Fibroblast of skin of left quadriceps (primary cell): Measurements from ENCODE around the gene SNTB2.

ENCODE experiments used
- DNase-seq, 2 experiments: peaks; one replicate each; pipeline ENCODE4 v3.0.0-alpha.2; 2013; ENCODE audit warnings: low read depth in 2 of 2

SNTB2 gene

DNA sequence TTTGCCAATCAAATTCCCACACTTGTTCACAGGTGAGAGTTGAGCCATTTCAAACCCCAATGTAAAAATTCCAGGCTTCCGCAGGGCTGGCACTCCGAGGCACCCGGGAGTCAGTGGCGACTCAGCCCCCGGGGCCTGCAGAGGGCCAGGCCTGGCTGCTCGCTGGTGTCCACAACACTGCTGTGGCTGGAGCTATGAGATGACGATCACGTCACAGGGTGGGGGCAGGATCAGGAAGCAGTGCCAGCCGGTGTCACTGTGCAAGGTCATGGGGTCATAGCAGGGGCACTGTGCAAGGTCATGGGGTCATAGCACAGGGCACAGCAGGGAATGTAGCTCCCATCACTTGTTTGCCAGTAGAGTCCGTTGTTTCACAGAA is 131.9 kb downstream of the SNTB2 start:
- DNase-seq, result no peak

DNA sequence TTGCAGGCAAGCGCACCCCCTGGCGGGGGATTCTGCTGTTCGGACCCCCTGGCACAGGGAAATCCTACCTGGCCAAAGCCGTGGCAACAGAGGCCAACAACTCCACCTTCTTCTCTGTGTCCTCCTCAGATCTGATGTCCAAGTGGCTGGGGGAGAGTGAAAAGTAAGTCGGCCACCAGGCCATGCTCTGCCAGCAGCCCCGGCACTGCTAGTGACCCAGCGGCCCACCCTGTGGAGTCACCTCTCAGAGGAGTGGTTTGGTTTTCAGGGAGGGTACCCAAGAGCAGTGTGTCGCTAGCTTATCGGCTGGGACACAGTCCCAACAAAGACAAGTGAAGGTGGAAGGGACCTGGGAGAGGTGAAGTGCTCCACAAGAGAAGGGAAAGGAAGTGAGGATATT is 132.4 kb downstream of the SNTB2 start:
- no peak for DNase-seq

DNA sequence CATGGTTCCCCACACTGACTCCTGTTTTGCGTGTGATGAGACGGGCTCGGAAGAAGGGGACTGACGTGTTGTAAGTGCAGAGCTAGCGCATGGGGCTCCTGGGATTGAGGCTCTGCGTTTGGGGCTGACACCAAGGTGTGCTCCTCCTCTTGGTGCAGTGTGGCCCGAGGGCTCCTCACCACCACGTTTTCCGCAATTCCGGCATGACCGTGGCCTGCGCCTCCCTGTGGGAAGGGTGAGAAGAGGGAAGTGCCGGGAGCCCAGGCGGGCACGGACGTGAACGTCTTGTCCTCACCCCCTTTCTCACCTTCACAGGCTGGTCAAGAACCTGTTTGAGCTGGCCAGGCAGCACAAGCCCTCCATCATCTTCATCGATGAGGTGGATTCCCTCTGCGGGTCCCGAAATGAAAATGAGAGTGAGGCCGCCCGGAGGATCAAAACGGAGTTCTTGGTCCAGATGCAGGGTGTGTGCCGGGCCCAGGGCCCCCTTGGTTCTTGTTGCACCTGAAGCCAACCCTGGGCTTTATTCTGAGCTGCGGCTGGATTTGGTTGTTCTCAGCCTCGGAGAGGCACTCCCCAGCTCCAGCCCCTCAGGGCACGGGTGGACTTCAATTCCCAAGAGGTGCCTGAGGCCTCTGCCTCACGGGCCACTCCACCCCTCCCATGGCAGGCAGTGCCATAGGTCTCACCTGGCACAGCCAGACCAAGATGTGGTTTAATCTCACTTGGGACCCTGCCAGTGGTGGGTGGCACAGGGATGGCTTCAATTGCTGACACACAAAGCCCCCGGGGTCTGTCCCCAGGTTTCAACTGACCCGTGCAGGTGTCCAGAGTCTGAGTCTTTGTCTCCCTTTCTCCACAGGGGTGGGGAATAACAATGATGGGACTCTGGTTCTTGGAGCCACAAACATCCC is 133.1 kb downstream of the SNTB2 start:
- DNase-seq, result no peak

DNA sequence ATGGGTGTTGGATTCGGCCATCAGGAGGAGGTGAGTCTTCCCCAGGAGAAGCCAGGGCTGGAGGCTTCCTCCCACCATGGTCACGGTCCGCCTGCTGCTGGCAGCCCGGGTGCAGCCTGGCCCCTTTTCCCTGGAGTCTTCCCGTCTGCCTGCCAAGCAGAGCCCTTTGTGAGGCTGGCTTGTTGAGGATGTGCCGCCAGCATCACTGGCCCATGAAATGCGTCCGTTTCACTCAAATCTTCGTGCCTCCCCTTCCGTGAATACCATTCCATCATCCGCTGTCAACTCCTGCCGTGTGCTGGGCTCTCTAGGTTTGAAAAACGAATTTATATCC is 133.7 kb downstream of the SNTB2 start:
- DNase-seq, result no peak

DNA sequence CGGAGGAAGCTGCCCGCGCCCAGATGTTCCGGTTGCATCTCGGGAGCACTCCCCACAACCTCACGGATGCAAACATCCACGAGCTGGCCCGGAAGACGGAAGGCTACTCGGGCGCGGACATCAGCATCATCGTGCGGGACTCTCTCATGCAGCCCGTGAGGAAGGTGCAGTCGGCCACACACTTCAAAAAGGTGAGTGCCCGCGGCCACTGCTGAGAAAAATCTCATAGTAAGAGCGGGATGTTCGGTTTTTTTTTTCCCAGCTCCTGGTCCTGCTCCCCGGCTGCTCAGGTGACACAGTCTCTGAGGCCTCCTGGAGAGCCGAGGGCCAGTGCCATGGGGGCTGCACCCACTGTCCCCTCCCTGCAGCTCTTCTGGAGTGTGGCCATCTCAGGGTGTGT is 134.1 kb downstream of the SNTB2 start:
- DNase-seq, result no peak

DNA sequence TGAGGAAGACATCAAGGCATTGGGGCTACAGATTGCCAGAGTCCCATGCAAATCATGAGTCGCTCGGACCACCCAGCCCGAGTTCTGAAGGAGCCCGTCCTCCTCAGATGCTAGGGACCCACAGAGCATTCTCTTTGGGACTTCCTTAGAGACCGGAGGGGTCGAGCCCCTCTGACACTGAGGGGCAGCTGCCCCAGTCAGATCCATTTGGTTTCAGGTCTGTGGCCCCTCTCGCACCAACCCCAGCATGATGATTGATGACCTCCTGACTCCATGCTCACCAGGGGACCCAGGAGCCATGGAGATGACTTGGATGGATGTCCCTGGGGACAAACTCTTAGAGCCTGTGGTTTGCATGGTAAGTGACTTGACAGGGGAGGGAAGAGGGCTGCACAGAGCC is 135.4 kb downstream of the SNTB2 start:
- DNase-seq, result no peak

DNA sequence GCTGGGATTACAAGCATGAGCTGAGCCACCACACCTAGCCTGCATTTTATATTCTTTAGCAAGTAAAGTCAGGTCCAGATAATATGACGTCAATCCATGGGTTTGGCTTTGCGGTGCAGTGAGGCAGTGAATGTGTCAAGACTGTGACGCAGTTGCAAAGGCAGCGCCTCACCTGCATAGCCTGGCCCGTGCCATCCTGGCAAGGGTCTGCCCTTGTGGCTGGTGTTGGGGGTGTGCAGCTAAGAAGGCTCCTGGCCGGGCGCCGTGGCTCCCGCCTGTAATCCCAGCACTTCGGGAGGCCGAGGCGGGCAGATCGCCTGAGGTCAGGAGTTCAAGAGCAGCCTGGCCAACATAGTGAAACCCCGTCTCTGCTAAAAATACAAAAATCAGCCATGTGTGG is 136.5 kb downstream of the SNTB2 start:
- no peak for DNase-seq

DNA sequence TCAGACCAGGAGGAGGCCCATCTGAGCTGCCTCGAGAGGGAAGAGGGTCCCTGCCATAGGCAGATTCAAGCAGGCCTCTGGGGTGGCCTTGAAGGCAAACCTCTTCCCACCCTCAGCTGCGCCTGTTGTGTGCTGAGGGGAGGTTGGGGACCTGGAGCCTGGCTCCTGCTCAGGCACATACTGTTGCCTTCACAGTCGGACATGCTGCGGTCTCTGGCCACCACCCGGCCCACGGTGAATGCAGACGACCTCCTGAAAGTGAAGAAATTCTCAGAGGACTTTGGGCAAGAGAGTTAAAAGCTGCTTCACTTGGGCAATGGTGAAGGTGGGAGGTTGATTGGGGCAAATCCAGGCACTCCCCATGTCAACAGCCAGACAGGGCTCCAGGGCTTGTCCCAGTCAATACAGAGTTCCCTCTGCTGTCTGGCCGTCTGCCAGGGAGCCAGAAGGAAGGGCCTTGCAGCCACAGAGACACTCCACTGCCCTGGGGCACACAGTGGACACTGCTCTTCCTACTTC is 137.1 kb downstream of the SNTB2 start:
- no peak for DNase-seq

DNA sequence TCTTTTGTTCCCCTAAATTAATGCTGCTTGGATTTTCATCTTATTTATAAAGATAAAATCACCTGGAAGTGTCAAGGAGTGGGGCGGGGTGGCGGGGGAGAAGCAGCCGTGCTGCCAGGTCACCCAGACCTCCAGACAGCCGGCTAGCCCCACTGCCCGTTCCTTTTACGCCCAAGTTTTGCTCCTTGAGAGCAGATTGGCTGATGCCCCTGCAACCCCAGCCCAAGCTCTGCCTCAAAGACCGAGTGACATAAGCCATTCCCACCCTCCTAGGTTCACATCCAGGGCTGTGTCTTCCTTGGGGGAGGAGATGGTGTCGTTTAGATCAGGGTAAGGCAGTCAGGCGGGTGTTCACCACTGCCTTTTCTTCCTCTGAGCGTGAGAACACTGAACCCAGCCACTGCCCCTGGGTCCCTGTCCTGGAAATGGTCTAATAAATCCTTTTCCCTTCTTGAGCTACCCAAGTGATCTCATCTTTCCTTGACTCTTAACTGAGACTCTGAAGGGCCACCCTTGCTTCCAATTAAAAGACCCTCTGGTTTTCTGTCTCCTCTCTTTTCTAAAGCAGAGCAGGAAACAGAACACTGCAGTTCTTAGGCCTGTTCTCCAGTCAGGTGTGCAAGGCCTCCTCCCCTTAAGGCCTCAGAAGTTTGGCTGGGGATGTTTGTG is 137.8 kb downstream of the SNTB2 start:
- DNase-seq, result no peak

DNA sequence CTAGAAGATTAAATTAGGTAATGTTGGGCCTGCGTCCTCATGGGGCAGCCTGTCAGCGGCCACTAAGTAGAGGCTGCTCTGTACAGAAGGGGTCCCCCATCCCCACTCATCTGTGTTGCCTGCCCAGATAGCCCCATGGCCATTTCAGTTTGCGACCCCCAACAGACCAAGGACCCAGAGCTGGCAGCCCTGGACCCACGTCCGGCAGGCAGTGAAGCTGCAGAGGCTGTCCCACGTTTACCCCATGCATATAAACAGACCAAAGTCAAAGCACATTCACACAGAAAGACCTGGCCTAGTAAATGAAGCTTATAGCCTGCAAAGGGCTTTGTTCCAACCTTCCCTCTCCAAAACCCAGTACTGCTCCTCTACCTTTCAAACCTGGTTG is 138.8 kb downstream of the SNTB2 start:
- DNase-seq, result no peak

DNA sequence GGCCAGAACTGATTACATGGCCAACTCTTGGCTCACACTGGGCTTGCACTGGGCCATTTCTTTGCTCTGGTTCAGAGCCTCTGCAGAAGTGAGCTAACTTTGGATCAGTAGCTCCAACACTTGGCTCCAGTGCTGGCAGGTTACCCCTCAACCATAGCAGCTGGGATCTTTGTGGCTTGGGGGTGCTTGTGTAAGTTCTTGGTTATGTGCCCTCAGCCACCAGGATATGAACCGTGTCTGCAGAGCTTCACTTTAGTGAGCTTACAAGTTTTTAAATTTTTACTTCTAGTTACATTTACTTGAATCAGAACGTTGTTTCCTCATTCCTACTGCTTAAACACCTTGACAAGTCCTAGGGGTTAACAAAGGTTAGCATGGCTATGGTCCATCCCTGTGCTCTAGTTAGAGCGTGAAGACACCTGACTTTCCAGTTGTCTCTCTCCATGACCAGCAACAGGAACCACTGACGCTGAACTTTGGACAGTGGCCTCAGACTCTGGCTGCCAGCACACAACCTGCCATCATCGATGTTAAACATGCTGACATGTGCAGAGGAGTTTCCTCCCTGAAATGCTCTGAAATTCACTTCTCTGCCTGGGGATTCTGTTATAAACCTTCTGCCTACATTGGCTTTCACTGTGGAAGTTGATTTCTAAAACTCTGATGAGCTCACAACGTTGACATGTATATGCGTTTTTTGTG is 139.4 kb downstream of the SNTB2 start:
- no peak for DNase-seq

DNA sequence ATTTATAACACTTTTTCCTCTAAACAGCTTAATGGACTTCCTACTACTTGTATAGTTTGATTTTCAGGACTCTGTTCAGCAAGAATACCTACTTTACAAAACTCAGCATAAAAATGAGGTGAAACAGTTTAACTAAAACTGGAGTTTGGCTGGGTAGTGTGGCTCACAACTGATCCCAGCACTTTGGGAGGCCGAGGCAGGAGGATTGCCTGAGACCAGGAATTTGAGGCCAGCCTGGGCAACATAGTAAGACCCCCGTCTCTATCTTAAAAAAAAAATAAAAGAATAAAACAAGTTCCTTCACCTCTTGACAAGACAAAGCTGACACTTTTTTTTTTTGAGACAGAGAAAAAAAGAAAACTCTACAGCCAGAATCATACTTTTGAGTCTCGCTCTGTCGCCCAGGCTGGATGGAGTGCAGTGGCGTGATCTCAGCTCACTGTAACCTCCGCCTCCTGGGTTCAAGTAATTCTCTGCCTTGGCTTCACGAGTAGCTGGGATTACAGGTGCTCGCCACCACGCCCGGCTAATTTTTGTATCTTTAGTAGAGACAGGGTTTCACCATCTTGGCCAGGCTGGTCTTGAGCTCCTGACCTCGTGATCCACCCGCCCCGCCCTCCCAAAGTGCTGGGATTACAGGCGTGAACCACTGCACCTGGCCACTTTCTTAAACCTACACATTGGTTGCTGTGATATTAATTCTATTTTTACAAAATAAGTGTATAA is 140.8 kb downstream of the SNTB2 start:
- no peak for DNase-seq

DNA sequence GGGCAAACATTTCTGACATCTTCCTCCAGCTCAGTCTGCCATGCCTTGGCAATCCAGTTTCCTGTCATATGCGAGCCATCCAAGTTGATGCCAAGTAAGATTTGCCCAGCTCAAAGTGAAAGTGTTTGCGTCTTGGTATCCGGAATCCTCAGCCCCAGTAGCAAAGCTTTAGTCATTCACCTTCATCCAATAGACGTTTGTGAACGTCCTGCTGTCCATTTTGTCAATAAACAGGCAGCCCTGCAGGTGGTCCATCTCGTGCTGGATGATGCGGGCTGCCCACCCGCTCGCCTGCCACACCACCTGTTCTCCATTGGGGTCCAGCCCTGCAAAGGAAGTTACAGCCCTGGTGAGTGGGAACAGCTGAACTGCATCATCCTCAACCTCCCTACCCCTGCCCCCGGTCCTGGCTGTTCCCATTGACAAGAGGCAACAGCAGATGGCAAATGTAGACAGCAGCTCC is 141.9 kb downstream of the SNTB2 start:
- no peak for DNase-seq

DNA sequence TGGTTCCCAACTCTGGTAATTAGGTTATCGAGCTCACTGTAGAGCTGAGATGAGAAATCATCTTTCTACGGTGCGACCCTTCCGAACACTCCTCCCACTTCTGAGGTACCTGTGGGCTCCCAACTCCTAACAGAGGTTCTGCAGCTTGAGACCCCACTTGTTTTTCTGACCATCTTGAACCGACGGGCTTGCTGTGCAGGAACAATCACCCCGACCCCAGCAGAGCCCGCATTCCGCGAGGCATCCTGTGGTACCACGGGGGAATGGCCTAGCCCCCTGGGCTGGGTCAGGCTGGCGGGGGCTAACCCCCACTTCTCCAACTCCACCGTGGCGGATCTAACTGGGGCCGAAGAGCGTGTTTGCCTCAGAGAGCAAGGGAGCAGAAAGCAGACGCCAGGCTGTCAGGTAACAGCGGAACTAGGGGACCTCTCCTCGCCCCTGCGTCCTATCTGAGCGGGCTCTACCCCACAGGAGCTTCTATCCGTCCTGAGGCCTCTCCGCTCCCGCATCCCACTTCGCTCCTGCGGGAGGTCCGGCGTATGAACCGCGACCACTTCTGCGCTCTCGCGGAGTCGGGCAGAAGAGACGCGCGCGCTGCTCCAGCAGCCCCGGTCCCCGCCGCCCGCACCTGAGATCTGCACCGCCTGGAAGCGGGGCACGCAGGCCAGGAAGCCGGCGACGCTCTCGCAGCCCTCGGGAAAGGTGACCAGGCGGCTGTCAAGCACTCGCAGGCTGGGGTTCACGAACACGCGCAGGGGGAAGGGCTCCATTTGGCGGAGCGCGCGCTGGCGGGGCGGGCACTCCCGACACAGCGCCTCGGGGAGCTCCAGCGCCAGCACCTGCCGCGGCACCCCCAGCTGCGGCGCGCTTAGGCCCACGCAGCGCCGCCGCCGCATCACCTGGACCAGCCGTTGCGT is 142.7 kb downstream of the SNTB2 start:
- DNase-seq, result no peak

DNA sequence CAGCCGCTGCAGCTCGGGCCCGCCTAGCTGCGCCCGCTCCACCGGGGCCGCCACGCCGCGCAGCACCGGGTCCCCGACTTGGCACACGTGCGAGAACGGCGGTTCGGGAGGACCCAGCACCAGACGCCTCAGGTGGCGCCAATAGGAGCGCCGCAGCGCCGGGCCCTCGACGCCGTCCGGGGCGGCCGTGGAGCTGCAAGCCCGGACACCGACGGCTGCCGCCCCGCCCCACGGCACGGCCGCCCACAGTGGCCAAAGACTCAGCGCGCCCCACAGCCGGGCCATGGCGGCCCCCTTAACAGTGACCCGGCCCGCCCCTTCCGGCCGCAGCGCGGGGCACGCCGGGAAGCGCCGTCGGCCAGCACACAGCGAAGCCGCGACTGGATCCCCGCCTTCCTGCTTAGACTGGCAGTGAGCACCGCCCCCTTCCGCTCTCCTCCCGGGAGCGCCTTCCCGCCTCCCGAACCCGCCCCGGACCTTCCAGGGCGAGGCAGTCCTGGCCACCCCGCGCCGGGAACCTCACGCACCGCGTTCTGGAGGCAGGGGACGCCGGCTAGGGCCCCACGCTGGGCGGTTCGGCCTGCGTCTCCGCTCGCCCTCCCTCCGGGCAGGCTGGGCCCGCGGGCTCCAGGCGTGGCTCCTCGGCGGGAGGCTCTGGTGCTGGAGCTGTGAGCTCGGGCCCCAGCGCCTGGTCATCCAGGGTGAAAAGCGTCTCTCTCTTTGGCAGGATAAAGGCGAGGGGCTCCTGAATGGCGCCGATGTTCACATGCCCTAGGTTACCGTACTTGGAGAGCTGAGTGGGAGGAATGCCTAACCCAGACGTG is 143.5 kb downstream of the SNTB2 start, which contains the start of gene PDF:
PDF (minus strand) TSS at position 303 of the 824 bp plus-strand sequence; CDS start at position 285, 18 bp downstream.
- DNase-seq, result peak; percentile 76 to 77

DNA sequence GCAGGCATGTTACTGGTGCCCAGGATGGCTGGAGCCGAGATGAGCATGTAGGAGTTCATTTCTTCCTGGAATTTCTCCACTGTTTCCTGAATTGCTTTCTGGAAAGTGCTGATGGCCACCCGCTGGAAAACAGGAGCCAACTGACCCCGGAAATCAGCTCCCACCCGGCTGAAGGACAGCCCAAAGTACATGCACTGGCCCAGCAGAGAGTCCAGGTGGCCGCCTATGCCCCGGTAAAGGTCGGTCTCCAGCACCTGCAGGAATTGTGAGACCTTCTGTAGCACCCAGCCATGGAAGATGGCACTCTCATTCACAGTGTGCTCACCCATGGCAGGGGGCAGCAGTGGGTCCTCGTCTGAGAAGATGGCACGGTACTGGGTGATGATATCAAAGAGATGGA is 147.7 kb downstream of the SNTB2 start:
- DNase-seq, result no peak

DNA sequence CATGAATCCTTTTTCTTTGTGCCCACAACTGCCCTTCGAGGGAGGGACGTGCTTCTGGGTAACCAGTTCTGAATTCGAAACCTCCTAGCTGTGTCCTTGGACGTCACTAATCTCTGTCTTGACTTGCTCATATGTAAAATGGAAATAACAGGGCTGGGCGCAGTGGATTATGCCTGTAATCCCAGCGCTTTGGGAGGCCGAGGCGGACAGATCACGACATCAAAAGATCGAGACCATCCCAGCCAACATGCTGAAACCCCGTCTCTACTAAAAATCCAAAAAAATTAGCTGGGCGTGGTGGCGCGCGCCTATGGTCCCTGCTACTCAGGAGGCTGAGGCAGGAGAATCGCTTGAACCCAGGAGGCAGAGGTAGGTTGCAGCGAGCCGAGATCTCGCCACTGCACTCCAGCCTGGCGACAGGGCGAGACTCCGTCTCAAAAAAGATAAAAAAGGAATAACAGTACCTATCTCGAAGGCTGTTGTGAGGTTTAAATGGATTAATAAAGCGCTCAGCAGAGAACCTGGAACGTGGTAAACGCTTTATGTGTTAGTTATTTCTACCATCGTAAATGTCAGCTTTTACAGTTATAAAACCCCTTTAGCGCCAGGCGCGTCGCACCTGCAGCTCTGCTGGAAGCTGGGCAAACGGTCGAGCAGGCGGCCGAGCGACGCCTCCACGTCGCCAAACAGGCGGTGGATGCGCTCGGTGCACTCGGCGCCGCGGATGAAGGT is 151.8 kb downstream of the SNTB2 start:
- DNase-seq, result no peak

DNA sequence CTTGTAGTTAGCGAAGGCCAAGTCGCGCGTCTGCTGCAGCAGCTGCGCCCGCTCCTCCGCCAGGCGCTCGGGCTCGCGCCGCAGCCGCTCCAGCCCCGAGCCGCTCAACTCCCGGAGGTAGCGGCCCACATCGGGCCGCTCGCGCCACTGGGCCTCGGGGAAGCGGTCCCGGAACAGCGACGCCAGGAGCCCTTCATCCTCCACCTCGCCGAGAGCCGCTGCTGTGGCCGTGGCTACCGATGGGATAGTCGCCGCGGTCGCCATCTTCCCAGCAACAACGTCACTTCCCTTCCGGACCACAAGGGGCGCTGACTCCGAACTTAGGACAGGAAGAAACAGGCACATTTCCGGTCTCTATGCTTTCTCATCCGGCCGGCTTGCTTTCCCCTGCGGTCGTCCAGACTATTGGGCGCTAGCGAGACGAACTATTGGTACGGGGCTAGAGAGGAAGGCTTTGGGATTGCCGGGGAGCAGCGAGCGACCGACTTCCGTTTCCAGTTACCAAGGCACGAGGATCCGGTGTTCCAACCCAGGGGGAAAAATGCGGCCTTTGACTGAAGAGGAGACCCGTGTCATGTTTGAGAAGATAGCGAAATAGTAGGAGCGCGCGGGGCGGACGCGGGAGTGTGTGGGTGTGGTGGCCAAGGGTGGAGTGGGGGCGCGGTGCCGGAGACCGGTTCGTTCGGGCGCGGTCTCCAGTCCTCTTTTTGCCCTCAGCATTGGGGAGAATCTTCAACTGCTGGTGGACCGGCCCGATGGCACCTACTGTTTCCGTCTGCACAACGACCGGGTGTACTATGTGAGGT is 152.5 kb downstream of the SNTB2 start, which contains the start of the genes COG8 and NIP7:
COG8 (minus strand) TSS at position 276 of the 806 bp plus-strand sequence; CDS start at position 264, 12 bp downstream.
NIP7 (plus strand) TSS at position 484 of the 806 bp plus-strand sequence; CDS start at position 542, 58 bp downstream.
- DNase-seq, result peak; percentile 96 to 97
